PC-9 (cell line): ENCODE data around the gene PTGIR. TPM values are rescaled to one million over a fixed set of nuclear protein-coding genes. Genes with fewer than 3 reads are reported as not detected.
A peak's percentile ranks its signal among the peaks of the same experiment; 100 is the strongest.

Experiments used
- BruUV-seq: library from RNA; stranded (reverse); fragments of 400-500 nt; replicated peaks from 2 replicates; lab custom pipeline; 2021; lab: Mats Ljungman, UMichigan
- CTCF ChIA-PET: fragments of 300-600 bp; sonication (Branson Sonifier 250); formaldehyde crosslinking; loops from one replicate; lab custom pipeline; 2022; ENCODE audit warnings: antibody characterized with exemption; lab: Charles Lee
- POLR2A ChIA-PET: fragments of 300-600 bp; sonication (Branson Sonifier 250); formaldehyde crosslinking; loops from one replicate; lab custom pipeline; 2022; ENCODE audit warnings: antibody characterized with exemption; ENCODE audit not compliant: unreplicated experiment; lab: Charles Lee
- DNase-seq, 2 experiments: peaks; one replicate each; pipeline versions ENCODE4 v3.0.0 to v3.0.0-alpha.2; 2015 to 2022; ENCODE audit warnings: mixed read lengths in 1 of 2
- H2AFZ ChIP-seq: fragments of 200-600 bp; sonication (generic); 2 replicates; pipeline ENCODE4 v1.8.1; 2017; ENCODE audit warnings: antibody characterized with exemption
- H3F3A ChIP-seq: fragments of 200-600 bp; sonication (generic); 2 replicates; pipeline ENCODE4 v1.8.1; 2017; ENCODE audit warnings: antibody characterized with exemption, mild to moderate bottlenecking, low read depth; ENCODE audit not compliant: insufficient read depth
- H3K27ac ChIP-seq: fragments of 200-600 bp; sonication (generic); 2 replicates; pipeline ENCODE4 v1.6.1; 2016; ENCODE audit warnings: mixed run types
- H3K27me3 ChIP-seq: fragments of 200-600 bp; sonication (generic); 2 replicates; pipeline ENCODE4 v1.6.1; 2016; ENCODE audit warnings: low read depth, mixed run types; ENCODE audit not compliant: insufficient read depth
- H3K36me3 ChIP-seq: fragments of 200-600 bp; sonication (generic); 2 replicates; pipeline ENCODE4 v1.6.1; 2016; ENCODE audit warnings: low read depth, mixed run types
- H3K4me1 ChIP-seq: fragments of 200-600 bp; sonication (generic); replicated peaks from 2 replicates; pipeline ENCODE4 v1.6.1; 2016; ENCODE audit warnings: mixed run types; ENCODE audit not compliant: insufficient read depth
- H3K4me2 ChIP-seq: fragments of 200-600 bp; sonication (generic); 2 replicates; pipeline ENCODE4 v1.6.1; 2017; ENCODE audit warnings: mixed run types
- H3K4me3 ChIP-seq: fragments of 200-600 bp; sonication (generic); 2 replicates; pipeline ENCODE4 v1.6.1; 2016; ENCODE audit warnings: mixed run types
- H3K79me2 ChIP-seq: fragments of 200-600 bp; sonication (generic); 2 replicates; pipeline ENCODE4 v1.6.1; 2017; ENCODE audit warnings: low read depth, mixed run types
- H3K9me2 ChIP-seq: fragments of 200-600 bp; sonication (generic); 2 replicates; pipeline ENCODE4 v1.8.1; 2017; ENCODE audit warnings: mild to moderate bottlenecking; ENCODE audit not compliant: insufficient read depth
- H3K9me3 ChIP-seq: fragments of 200-600 bp; sonication (generic); 2 replicates; pipeline ENCODE4 v1.8.1; 2016; ENCODE audit warnings: low read depth; ENCODE audit not compliant: insufficient read depth
- H4K20me1 ChIP-seq: fragments of 200-600 bp; sonication (generic); 2 replicates; pipeline ENCODE4 v1.8.1; 2017; ENCODE audit not compliant: insufficient read depth
- EZH2 ChIP-seq: fragments of 200-600 bp; sonication (generic); IDR thresholded peaks from 2 replicates; pipeline ENCODE4 v1.8.0; 2017; ENCODE audit warnings: antibody characterized with exemption, low read depth
- intact Hi-C: fragments of 100-400 bp; cut with micrococcal nuclease; formaldehyde crosslinking; loops from one replicate; pipeline ENCODE4 v1.10.0; 2022; ENCODE audit not compliant: unreplicated experiment
- total RNA-seq: library from RNA; stranded (reverse); gene quantifications from 2 replicates; pipeline ENCODE4 v1.2.3, GENCODE V29; 2021
- TF ChIP-seq, protein P1 (sequence below): fragments of 200-600 bp; sonication (generic); conservative IDR thresholded peaks from 2 replicates; pipeline ENCODE4 v1.6.1; 2017; ENCODE audit warnings: mixed run types, antibody characterized with exemption, mild to moderate bottlenecking, moderate library complexity

The PTGIR gene
- total RNA-seq, 1 experiment from 2014 or later = 0.28 TPM

DNA sequence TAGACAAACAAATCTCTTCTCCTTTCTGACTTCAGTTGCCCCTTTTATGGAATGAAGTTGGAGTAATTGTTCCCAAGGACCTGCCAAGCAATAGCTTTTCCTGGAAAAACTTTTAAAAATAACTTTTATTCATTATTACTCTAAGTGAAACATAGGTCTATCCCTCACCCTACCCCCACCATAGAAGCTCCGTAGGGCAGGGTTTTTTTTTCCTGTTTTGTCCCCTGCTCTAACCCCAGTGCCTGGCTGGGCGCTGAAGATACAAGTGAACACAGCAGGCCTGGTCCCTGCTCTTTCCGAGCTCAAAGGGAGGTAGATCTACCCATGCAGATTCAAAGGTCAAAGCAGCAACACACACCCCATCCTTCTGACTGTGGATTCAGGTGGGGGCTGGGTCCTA, 19.8 kb upstream of the PTGIR start:
- H3K9me2 ChIP-seq = no peaks in the 10 kb centered on the region
- H3K4me3 ChIP-seq = no peak overlapping the region
- BruUV-seq = no TSS peak
- no peak for DNase-seq
- ChIA-PET CTCF (no interaction called here), POLR2A (interaction anchor here (0.6 kb wide), 1 partner anchor 44 kb away, joined by 4 read pairs; no protein-coding TSS in a partner anchor)
- H3K36me3 ChIP-seq = no peaks in the 10 kb centered on the region
- no peaks in the 10 kb centered on the region for H4K20me1 ChIP-seq
- H3F3A ChIP-seq = peaks cover 5% of the 10 kb centered on the region; the same call in 1 of the 2 replicates
- no peak overlapping the region for H2AFZ ChIP-seq
- H3K4me1 ChIP-seq = peaks cover 1% of the 10 kb centered on the region; the same call in 1 of the 2 replicates
- no peaks in the 10 kb centered on the region for H3K79me2 ChIP-seq
- H3K4me2 ChIP-seq = no peak overlapping the region
- peaks cover 20% of the 10 kb centered on the region for H3K27me3 ChIP-seq
- intact Hi-C loops = no loop called here
- TF ChIP-seq EZH2 = no peak
- TF ChIP-seq, protein P1, sequence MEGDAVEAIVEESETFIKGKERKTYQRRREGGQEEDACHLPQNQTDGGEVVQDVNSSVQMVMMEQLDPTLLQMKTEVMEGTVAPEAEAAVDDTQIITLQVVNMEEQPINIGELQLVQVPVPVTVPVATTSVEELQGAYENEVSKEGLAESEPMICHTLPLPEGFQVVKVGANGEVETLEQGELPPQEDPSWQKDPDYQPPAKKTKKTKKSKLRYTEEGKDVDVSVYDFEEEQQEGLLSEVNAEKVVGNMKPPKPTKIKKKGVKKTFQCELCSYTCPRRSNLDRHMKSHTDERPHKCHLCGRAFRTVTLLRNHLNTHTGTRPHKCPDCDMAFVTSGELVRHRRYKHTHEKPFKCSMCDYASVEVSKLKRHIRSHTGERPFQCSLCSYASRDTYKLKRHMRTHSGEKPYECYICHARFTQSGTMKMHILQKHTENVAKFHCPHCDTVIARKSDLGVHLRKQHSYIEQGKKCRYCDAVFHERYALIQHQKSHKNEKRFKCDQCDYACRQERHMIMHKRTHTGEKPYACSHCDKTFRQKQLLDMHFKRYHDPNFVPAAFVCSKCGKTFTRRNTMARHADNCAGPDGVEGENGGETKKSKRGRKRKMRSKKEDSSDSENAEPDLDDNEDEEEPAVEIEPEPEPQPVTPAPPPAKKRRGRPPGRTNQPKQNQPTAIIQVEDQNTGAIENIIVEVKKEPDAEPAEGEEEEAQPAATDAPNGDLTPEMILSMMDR = no peak
- H3K9me3 ChIP-seq = 0 out of 2 replicates have a peak, but pooled peaks cover 5% of the 10 kb centered on the region
- H3K27ac ChIP-seq = no peak overlapping the region

GRCh38 chr19:46640656-46641055, 15.8 kb upstream of the PTGIR start:
- Histone ChIP-seq H2AFZ (no peak overlapping the region), H3K27me3 (peaks cover 49% of the 10 kb centered on the region)
- CTCF ChIA-PET = no interaction called here

DNA sequence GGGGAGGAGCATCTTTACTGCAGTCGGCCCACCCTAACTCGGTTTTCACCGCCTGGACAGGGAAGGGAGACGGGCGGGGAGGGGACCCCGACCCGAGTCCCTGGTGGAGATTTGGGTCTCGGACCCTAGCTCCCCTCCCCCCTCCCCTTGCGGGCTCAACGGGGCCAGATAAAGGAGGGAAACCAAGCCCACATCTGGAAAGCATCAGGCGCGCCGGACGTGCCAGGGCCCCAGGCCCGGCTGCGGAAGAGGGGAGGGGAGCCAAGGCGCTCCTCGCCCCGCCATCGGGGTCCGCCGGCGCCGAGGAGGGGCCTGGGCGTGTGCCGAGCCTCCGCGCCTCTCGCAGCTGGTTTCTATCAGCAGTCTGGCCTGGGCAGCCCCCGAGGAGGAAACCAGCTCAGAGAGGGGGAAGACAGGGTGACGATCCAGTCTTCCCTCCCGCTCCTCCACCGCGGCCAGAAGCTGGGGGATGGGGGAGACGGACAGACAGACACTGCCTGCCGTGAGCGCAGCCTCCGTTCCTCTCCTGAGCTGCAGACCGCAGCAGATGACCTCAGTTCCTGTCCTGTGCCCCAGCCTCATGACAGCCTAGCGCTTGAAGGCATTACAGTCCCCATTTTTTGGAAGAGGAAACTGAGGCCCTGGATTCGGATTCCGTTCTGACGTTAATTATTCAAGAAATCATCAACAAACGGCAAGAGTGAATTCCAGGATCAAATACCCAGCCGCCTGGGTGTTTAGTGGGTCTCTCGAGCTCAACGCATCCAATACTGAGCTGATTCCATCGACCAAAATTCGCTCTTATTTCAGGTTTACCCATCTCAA, 14.7 kb upstream of the PTGIR start:
- TF ChIP-seq EZH2 = no peak
- TF ChIP-seq, protein P1 = no peak
- peak overlapping the region; percentile 74 for H3K4me2 ChIP-seq
- H4K20me1 ChIP-seq = no peaks in the 10 kb centered on the region
- CTCF ChIA-PET = no interaction called here
- no peak overlapping the region for H3K27ac ChIP-seq
- no peaks in the 10 kb centered on the region for H3K79me2 ChIP-seq
- H3K36me3 ChIP-seq = no peaks in the 10 kb centered on the region
- H3F3A ChIP-seq = peaks cover 9% of the 10 kb centered on the region; the same call in 1 of the 2 replicates
- POLR2A ChIA-PET = no interaction called here
- H3K4me3 ChIP-seq = peak overlapping the region; percentile 54; the same call in 1 of the 2 replicates
- BruUV-seq = no TSS peak
- H3K9me2 ChIP-seq = no peaks in the 10 kb centered on the region
- H3K27me3 ChIP-seq = peaks cover 55% of the 10 kb centered on the region
- no peak for DNase-seq
- intact Hi-C loops = no loop called here
- peak overlapping the region; percentile 76 for H2AFZ ChIP-seq
- no peaks in the 10 kb centered on the region for H3K9me3 ChIP-seq
- peaks cover 13% of the 10 kb centered on the region for H3K4me1 ChIP-seq

More at GRCh38 chr19:46640656-46641055, 15.8 kb upstream of the PTGIR start:
- intact Hi-C loops = no loop called here
- H3K79me2 ChIP-seq = no peaks in the 10 kb centered on the region
- no TSS peak for BruUV-seq
- H3K36me3 ChIP-seq = no peaks in the 10 kb centered on the region
- H3K9me3 ChIP-seq = no peaks in the 10 kb centered on the region
- no peak overlapping the region for H3K4me2 ChIP-seq
- H3K4me3 ChIP-seq = no peak overlapping the region
- H3K27ac ChIP-seq = no peak overlapping the region
- H3F3A ChIP-seq = peaks cover 9% of the 10 kb centered on the region; the same call in 1 of the 2 replicates
- POLR2A ChIA-PET = no interaction called here
- H3K9me2 ChIP-seq = no peaks in the 10 kb centered on the region
- H3K4me1 ChIP-seq = peaks cover 13% of the 10 kb centered on the region
- DNase-seq = no peak
- no peak for TF ChIP-seq EZH2
- TF ChIP-seq, protein P1 = no peak
- no peaks in the 10 kb centered on the region for H4K20me1 ChIP-seq
